HG02885 (cell line): ENCODE measurements around the gene HTRA2.

Experiments used
- ATAC-seq: cut with Tn5 transposase; IDR thresholded peaks from one replicate; pipeline ENCODE4 v1.9.1; 2021; ENCODE audit warnings: mild to moderate bottlenecking; ENCODE audit not compliant: unreplicated experiment, poor library complexity

HTRA2 gene

GRCh38 chr2:74581463-74581862 lies 51.7 kb downstream of the HTRA2 start:
- no peak for ATAC-seq

DNA sequence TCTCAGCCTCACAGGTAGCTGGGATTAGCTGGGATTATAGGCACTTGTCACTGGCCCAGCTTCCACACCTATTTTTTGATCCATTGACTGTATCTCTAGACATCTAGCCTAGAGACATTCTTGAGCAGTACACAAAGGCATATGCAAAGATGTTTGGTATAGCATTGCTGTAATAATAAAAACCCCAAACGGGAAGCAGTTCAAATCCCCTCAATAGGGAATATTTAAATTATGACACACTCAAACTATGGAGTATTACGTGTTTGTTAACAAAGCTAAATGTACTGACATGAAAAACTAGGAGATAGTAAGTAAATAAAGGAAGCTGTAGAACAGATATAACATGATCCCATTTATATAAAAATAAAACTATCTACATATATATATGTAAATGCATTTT lies 52.5 kb downstream of the HTRA2 start:
- no peak for ATAC-seq
